Ishikawa (cell line): ENCODE data around the gene TCEAL9.

Experiments
- CEBPB ChIP-seq: IDR thresholded peaks from 2 replicates; pipeline ENCODE4 v1.6.1; 2012
- CREB1 ChIP-seq: IDR thresholded peaks from 2 replicates; pipeline ENCODE4 v1.6.1; 2012; ENCODE audit warnings: low read depth
- EGR1 ChIP-seq: IDR thresholded peaks from 2 replicates; pipeline ENCODE4 v1.6.1; 2012
- EP300 ChIP-seq: IDR thresholded peaks from 2 replicates; pipeline ENCODE4 v1.6.1; 2012; ENCODE audit warnings: borderline replicate concordance
- FOXM1 ChIP-seq: IDR thresholded peaks from 2 replicates; pipeline ENCODE4 v1.6.1; 2012; ENCODE audit warnings: low read depth, borderline replicate concordance
- MAX ChIP-seq: IDR thresholded peaks from 2 replicates; pipeline ENCODE4 v1.6.1; 2012
- NFIC ChIP-seq: IDR thresholded peaks from 2 replicates; pipeline ENCODE4 v1.6.1; 2012
- RAD21 ChIP-seq: IDR thresholded peaks from 2 replicates; pipeline ENCODE4 v1.6.1; 2012; ENCODE audit warnings: low read depth
- REST ChIP-seq: IDR thresholded peaks from 2 replicates; pipeline ENCODE4 v1.6.1; 2012; ENCODE audit warnings: low read depth, mild to moderate bottlenecking
- TCF12 ChIP-seq: IDR thresholded peaks from 2 replicates; pipeline ENCODE4 v1.6.1; 2012; ENCODE audit warnings: low read depth
- USF1 ChIP-seq: IDR thresholded peaks from 2 replicates; pipeline ENCODE4 v1.6.1; 2012
- YY1 ChIP-seq: IDR thresholded peaks from 2 replicates; pipeline ENCODE4 v1.6.1; 2012; ENCODE audit warnings: low read depth
- ZBTB7A ChIP-seq: IDR thresholded peaks from 2 replicates; pipeline ENCODE4 v1.6.1; 2012; ENCODE audit warnings: low read depth

GRCh38 chrX:103360092-103360491 is 3.8 kb downstream of the TCEAL9 start:
- no peak for TF ChIP-seq EP300
- TF ChIP-seq REST: no peak
- no peak for TF ChIP-seq FOXM1
- TF ChIP-seq EGR1: no peak
- TF ChIP-seq MAX: no peak
- no peak for TF ChIP-seq CEBPB
- TF ChIP-seq TCF12: no peak
- TF ChIP-seq CREB1: no peak
- no peak for TF ChIP-seq ZBTB7A
- no peak for TF ChIP-seq RAD21
- no peak for TF ChIP-seq YY1
- TF ChIP-seq NFIC: no peak
- TF ChIP-seq USF1: no peak
